H1 (cell line): ENCODE measurements around the gene BCL2A1. TPM values are rescaled to one million over a fixed set of nuclear protein-coding genes. Genes with fewer than 3 reads are reported as not detected.

Experiments used
- CTCF ChIA-PET: fragments of 300-600 bp; sonication (Branson Sonifier 250); formaldehyde crosslinking; loops from one replicate; lab custom pipeline; 2021; ENCODE audit not compliant: partially characterized antibody; lab: Charles Lee
- POLR2A ChIA-PET: fragments of 300-600 bp; sonication (Branson Sonifier 250); formaldehyde crosslinking; loops from one replicate; lab custom pipeline; 2021; ENCODE audit warnings: inconsistent platforms; ENCODE audit not compliant: partially characterized antibody; lab: Charles Lee
- DNase-seq, 2 experiments: peaks; one replicate each; pipeline versions ENCODE4 v3.0.0 to v3.0.0-alpha.2; 2010 to 2022; ENCODE audit warnings: low spot score in 2 of 2, low read depth in 1 of 2, mixed read lengths in 1 of 2
- FAIRE-seq: peaks from 2 replicates; lab custom pipeline; 2011; peaks lifted over from hg19 to GRCh38; lab: Jason Lieb, UNC
- H2AFZ ChIP-seq: 2 replicates; pipeline ENCODE4 v1.8.1; 2012; ENCODE audit warnings: low read length, inconsistent platforms
- H2AK5ac ChIP-seq: 2 replicates; pipeline ENCODE4 v1.6.1; 2013; ENCODE audit warnings: low read depth, low read length
- H2BK120ac ChIP-seq: replicated peaks from 2 replicates; pipeline ENCODE3; 2013; ENCODE audit warnings: low read depth, low read length, inconsistent platforms
- H2BK12ac ChIP-seq: 2 replicates; pipeline ENCODE4 v1.6.1; 2013; ENCODE audit warnings: low read depth, low read length
- H2BK15ac ChIP-seq: 2 replicates; pipeline ENCODE4 v1.6.1; 2013; ENCODE audit warnings: low read length
- H2BK20ac ChIP-seq: 2 replicates; pipeline ENCODE4 v1.6.1; 2013; ENCODE audit warnings: low read length
- H2BK5ac ChIP-seq: 2 replicates; pipeline ENCODE4 v1.6.1; 2013; ENCODE audit warnings: low read depth, low read length
- H3K14ac ChIP-seq: 2 replicates; pipeline ENCODE4 v1.6.1; 2013; ENCODE audit warnings: inconsistent platforms; ENCODE audit not compliant: insufficient read length
- H3K18ac ChIP-seq: 2 replicates; pipeline ENCODE4 v1.6.1; 2013; ENCODE audit warnings: low read length; ENCODE audit errors: extremely low read depth
- H3K23ac ChIP-seq: 2 replicates; pipeline ENCODE4 v1.6.1; 2013; ENCODE audit warnings: inconsistent platforms; ENCODE audit not compliant: insufficient read length
- H3K23me2 ChIP-seq: 2 replicates; pipeline ENCODE4 v1.6.1; 2013; ENCODE audit warnings: low read depth, low read length
- H3K27ac ChIP-seq: 2 replicates; pipeline ENCODE4 v1.6.1; 2011; ENCODE audit warnings: low read depth, low read length, inconsistent platforms
- H3K27me3 ChIP-seq, 4 experiments: replicated peaks in 1 of 4; 1 replicate in 1 of 4; 2 replicates in 3 of 4; pipeline versions ENCODE4 v1.6.1 to v1.8.1; 2011 to 2013; ENCODE audit warnings: low read length in 3 of 4, mild to moderate bottlenecking in 3 of 4, inconsistent platforms in 2 of 4, mixed read lengths in 2 of 4, moderate library complexity in 1 of 4; ENCODE audit not compliant: control insufficient read depth in 3 of 4, insufficient read depth in 3 of 4; ENCODE audit errors: extremely low read depth in 1 of 4
- H3K36me3 ChIP-seq, 4 experiments: 2 replicates each; pipeline versions ENCODE4 v1.6.1 to v1.8.1; 2011 to 2013; ENCODE audit warnings: mild to moderate bottlenecking in 4 of 4, low read length in 3 of 4, moderate library complexity in 2 of 4, control low read depth in 1 of 4, inconsistent platforms in 1 of 4; ENCODE audit not compliant: insufficient read depth in 4 of 4, control insufficient read depth in 2 of 4
- H3K4ac ChIP-seq: replicated peaks from 2 replicates; pipeline ENCODE3; 2013; ENCODE audit warnings: low read length, low read depth, mixed read lengths, inconsistent platforms; ENCODE audit not compliant: insufficient read length
- H3K4me1 ChIP-seq, 4 experiments: replicated peaks in 1 of 4; 1 replicate in 1 of 4; 2 replicates in 3 of 4; pipeline versions ENCODE4 v1.6.1 to v1.8.1; 2011 to 2013; ENCODE audit warnings: low read length in 3 of 4, inconsistent platforms in 2 of 4, mixed read lengths in 1 of 4; ENCODE audit not compliant: insufficient read depth in 4 of 4, control insufficient read depth in 3 of 4
- H3K4me2 ChIP-seq, 2 experiments: 2 replicates each; pipeline versions ENCODE4 v1.6.1 to v1.8.1; 2011 to 2013; ENCODE audit warnings: low read depth in 2 of 2, low read length in 2 of 2, control low read depth in 1 of 2, inconsistent platforms in 1 of 2, mild to moderate bottlenecking in 1 of 2; ENCODE audit not compliant: insufficient read depth in 1 of 2
- H3K4me3 ChIP-seq, 4 experiments: fragments of 200-600, 300-600 bp in 1 of 4; sonication (generic), shearing (Covaris generic), sonication (Bioruptor Twin) in 1 of 4; 2 replicates each; pipeline versions ENCODE4 v1.5.1 to v1.8.1; 2011 to 2016; ENCODE audit warnings: low read length in 4 of 4, low read depth in 3 of 4, control low read depth in 2 of 4, inconsistent platforms in 2 of 4, mild to moderate bottlenecking in 2 of 4, mixed read lengths in 1 of 4, moderate library complexity in 1 of 4; ENCODE audit not compliant: insufficient read depth in 2 of 4; ENCODE audit errors: extremely low read depth in 1 of 4
- H3K56ac ChIP-seq: replicated peaks from 2 replicates; pipeline ENCODE3; 2013; ENCODE audit warnings: low read depth, mild to moderate bottlenecking, mixed read lengths, low read length, inconsistent platforms; ENCODE audit not compliant: insufficient read length
- H3K79me1 ChIP-seq: 2 replicates; pipeline ENCODE4 v1.6.1; 2013; ENCODE audit warnings: low read depth, low read length, control low read depth
- H3K79me2 ChIP-seq, 2 experiments: 2 replicates each; pipeline versions ENCODE4 v1.6.1 to v1.8.1; 2012 to 2013; ENCODE audit warnings: low read length in 2 of 2, mild to moderate bottlenecking in 2 of 2, inconsistent platforms in 1 of 2; ENCODE audit not compliant: insufficient read depth in 2 of 2, control insufficient read depth in 1 of 2
- H3K9ac ChIP-seq, 4 experiments: replicated peaks in 1 of 4; 1 replicate in 1 of 4; 2 replicates in 3 of 4; pipeline versions ENCODE4 v1.6.1 to v1.8.1; 2011 to 2013; ENCODE audit warnings: low read depth in 3 of 4, low read length in 3 of 4, control low read depth in 2 of 4, mild to moderate bottlenecking in 2 of 4, moderate library complexity in 2 of 4, inconsistent platforms in 1 of 4; ENCODE audit errors: extremely low read depth in 1 of 4
- H3K9me3 ChIP-seq, 2 experiments: 2 replicates each; pipeline versions ENCODE4 v1.6.1 to v1.8.1; 2012 to 2013; ENCODE audit warnings: mild to moderate bottlenecking in 2 of 2, moderate library complexity in 2 of 2, control low read depth in 1 of 2, inconsistent platforms in 1 of 2, low read depth in 1 of 2, low read length in 1 of 2, mixed read lengths in 1 of 2; ENCODE audit not compliant: insufficient read depth in 2 of 2
- H4K20me1 ChIP-seq, 2 experiments: replicated peaks in 1 of 2; 2 replicates each; pipeline versions ENCODE3 to v1.8.1; 2011 to 2013; ENCODE audit warnings: inconsistent platforms in 2 of 2, low read length in 2 of 2, mild to moderate bottlenecking in 1 of 2; ENCODE audit not compliant: insufficient read depth in 2 of 2, control insufficient read depth in 1 of 2
- H4K5ac ChIP-seq: 2 replicates; pipeline ENCODE4 v1.6.1; 2013; ENCODE audit warnings: low read length, low read depth, mixed read lengths, inconsistent platforms; ENCODE audit not compliant: insufficient read length
- H4K8ac ChIP-seq: 2 replicates; pipeline ENCODE4 v1.8.0; 2013; ENCODE audit warnings: mild to moderate bottlenecking, moderate library complexity, low read length, inconsistent platforms; ENCODE audit not compliant: insufficient read depth; ENCODE audit errors: extremely low read depth
- H4K91ac ChIP-seq: replicated peaks from 2 replicates; pipeline ENCODE3; 2013; ENCODE audit warnings: low read length, mixed read lengths, inconsistent platforms; ENCODE audit not compliant: insufficient read length
- ATF3 ChIP-seq: IDR thresholded peaks from 2 replicates; pipeline ENCODE4 v1.6.1; 2011; ENCODE audit warnings: low read depth, mild to moderate bottlenecking, low read length; ENCODE audit not compliant: insufficient read depth
- BACH1 ChIP-seq: IDR thresholded peaks from 2 replicates; pipeline ENCODE4 v1.6.1; 2012; ENCODE audit warnings: low read length, improper control_type of control experiment
- FOSL1 ChIP-seq: IDR thresholded peaks from 2 replicates; pipeline ENCODE4 v1.6.1; 2011; ENCODE audit warnings: mild to moderate bottlenecking, low read depth, low read length, moderate library complexity; ENCODE audit not compliant: insufficient read depth
- JUN ChIP-seq: IDR thresholded peaks from 2 replicates; pipeline ENCODE4 v1.6.1; 2011; ENCODE audit warnings: low read depth, mild to moderate bottlenecking, improper control_type of control experiment, low read length
- POLR2AphosphoS5 ChIP-seq: IDR thresholded peaks from 2 replicates; pipeline ENCODE4 v1.6.1; 2011; ENCODE audit warnings: low read depth, low read length
- RNF2 ChIP-seq: fragments of 200-900, 300-1000 bp; sonication (generic); IDR thresholded peaks from 2 replicates; pipeline ENCODE4 v1.7.1; 2016; ENCODE audit warnings: borderline replicate concordance, low read depth, mild to moderate bottlenecking, antibody characterized with exemption, low read length; ENCODE audit not compliant: poor library complexity, severe bottlenecking; ENCODE audit errors: missing control alignments
- SP1 ChIP-seq: IDR thresholded peaks from 2 replicates; pipeline ENCODE4 v1.6.1; 2011; ENCODE audit warnings: low read depth, low read length
- TBP ChIP-seq: IDR thresholded peaks from 2 replicates; pipeline ENCODE4 v1.6.1; 2011; ENCODE audit warnings: low read depth, low read length, improper control_type of control experiment
- WGBS, 2 experiments: shearing (Covaris generic) in 1 of 2; methylation state at CpG; one replicate each; pipeline versions ENCODE4 v1.1.6 to v1.1.7; 2013 to 2015; ENCODE audit warnings: low lambda C conversion rate in 2 of 2, mixed read lengths in 2 of 2, inconsistent platforms in 1 of 2, low coverage in 1 of 2, missing lambda C conversion rate in 1 of 2; ENCODE audit not compliant: insufficient replicate concordance in 2 of 2, insufficient coverage in 1 of 2, insufficient read length in 1 of 2; ENCODE audit errors: extremely low coverage in 1 of 2, missing lambda C conversion rate in 1 of 2; 5-methylcytosine and 5-hydroxymethylcytosine counted together
- polyA plus RNA-seq, 7 experiments: library from polyadenylated mRNA; depleted of rRNA in 3 of 7; stranded (reverse) in 5 of 7; unstranded in 2 of 7; fragments of >200 nt in 5 of 7; fragments of 200-250 nt in 2 of 7; gene quantifications; 1 replicate in 5 of 7; 2 replicates in 1 of 7; 4 replicates in 1 of 7; pipeline versions ENCODE4 v1.2.1 to v1.2.3, GENCODE V29; 2011 to 2013; ENCODE audit warnings: missing spikeins in 2 of 7, mixed read lengths in 2 of 7
- total RNA-seq: library from RNA; stranded (reverse); fragmentation: NEBNext Ultra II Directional; extraction: Animal tissue kit (Norgen Biotek cat#: 25700); gene quantifications from 2 replicates; pipeline ENCODE4 v1.2.1, GENCODE V29; 2021

The BCL2A1 gene
- total and polyA plus RNA-seq, 2 of the 8 experiments (the other 6 are each of a cell fraction or from before 2014, with no cell fraction given), result not detected

GRCh38 chr15:80007532-80007931, 36.5 kb upstream of the BCL2A1 start:
- Histone ChIP-seq H3K4me1 (no peaks in the 10 kb centered on the region), H2AFZ (no peak overlapping the region; the same call in 1 of the 2 replicates), H4K5ac (no peak overlapping the region), H3K9ac (no peak overlapping the region), H3K4me3 (no peak overlapping the region), H3K79me1 (no peaks in the 10 kb centered on the region), H3K9me3 (no peaks in the 10 kb centered on the region), H4K20me1 (no peaks in the 10 kb centered on the region), H3K23ac (no peak overlapping the region), H3K23me2 (no peaks in the 10 kb centered on the region), H3K18ac (no peak overlapping the region), H4K8ac (no peak overlapping the region), H3K36me3 (no peaks in the 10 kb centered on the region), H2BK15ac (no peak overlapping the region), H3K27me3 (no peaks in the 10 kb centered on the region), H2BK5ac (no peak overlapping the region), H3K56ac (no peak overlapping the region), H2BK120ac (no peak overlapping the region), H3K79me2 (no peaks in the 10 kb centered on the region), H3K4ac (no peak overlapping the region), H3K27ac (no peak overlapping the region), H2BK20ac (no peak overlapping the region), H4K91ac (no peak overlapping the region), H3K4me2 (no peak overlapping the region), H2AK5ac (no peak overlapping the region), H2BK12ac (no peak overlapping the region), H3K14ac (no peak overlapping the region)
- ChIA-PET CTCF (interaction anchor here (0.6 to 1.5 kb wide), 7 partner anchors 10 to 627 kb away, joined by 3 to 6 read pairs (median 3); no protein-coding TSS in a partner anchor), POLR2A (interaction anchor here (0.6 to 1.3 kb wide), 2 partner anchors 26 to 69 kb away, joined by 4 read pairs; no protein-coding TSS in a partner anchor)
- WGBS, 2 experiments, result 90% methylated on average over 5 of the region's 5 CpGs; no CpG with 5 or more reads in 1 of the 2 experiments
- no peak for FAIRE-seq
- DNase-seq, result no peak
- TF ChIP-seq JUN, result no peak
- TF ChIP-seq RNF2, result no peak
- no peak for TF ChIP-seq SP1
- TF ChIP-seq BACH1, result no peak
- TF ChIP-seq POLR2AphosphoS5, result no peak
- no peak for TF ChIP-seq ATF3
- TF ChIP-seq TBP, result no peak
- TF ChIP-seq FOSL1, result no peak
